ENCODE data around the gene TSPAN8. TPM values are rescaled to one million over a fixed set of nuclear protein-coding genes. Genes with fewer than 3 reads are reported as not detected.

The TSPAN8 gene
- total and polyA plus RNA-seq, 2 experiments from 2014 or later, result 0.11 TPM; not detected in 1

GRCh38 chr12:71186571-71187288, 28.9 kb upstream of the TSPAN8 start:
- no peaks in the 10 kb centered on the region for H3K4me1 ChIP-seq (ENCODE audit: low read depth)
- no peak overlapping the region for H3K4me3 ChIP-seq
- TF ChIP-seq, protein P1, sequence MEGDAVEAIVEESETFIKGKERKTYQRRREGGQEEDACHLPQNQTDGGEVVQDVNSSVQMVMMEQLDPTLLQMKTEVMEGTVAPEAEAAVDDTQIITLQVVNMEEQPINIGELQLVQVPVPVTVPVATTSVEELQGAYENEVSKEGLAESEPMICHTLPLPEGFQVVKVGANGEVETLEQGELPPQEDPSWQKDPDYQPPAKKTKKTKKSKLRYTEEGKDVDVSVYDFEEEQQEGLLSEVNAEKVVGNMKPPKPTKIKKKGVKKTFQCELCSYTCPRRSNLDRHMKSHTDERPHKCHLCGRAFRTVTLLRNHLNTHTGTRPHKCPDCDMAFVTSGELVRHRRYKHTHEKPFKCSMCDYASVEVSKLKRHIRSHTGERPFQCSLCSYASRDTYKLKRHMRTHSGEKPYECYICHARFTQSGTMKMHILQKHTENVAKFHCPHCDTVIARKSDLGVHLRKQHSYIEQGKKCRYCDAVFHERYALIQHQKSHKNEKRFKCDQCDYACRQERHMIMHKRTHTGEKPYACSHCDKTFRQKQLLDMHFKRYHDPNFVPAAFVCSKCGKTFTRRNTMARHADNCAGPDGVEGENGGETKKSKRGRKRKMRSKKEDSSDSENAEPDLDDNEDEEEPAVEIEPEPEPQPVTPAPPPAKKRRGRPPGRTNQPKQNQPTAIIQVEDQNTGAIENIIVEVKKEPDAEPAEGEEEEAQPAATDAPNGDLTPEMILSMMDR (IDR thresholded peaks at IDR 0.05; ENCODE audit: low read depth, low read length), result no peak
- H3K27me3 ChIP-seq, result no peaks in the 10 kb centered on the region
- no peaks in the 10 kb centered on the region for H3K9me3 ChIP-seq (ENCODE audit: low read depth)
- H3K36me3 ChIP-seq, result no peaks in the 10 kb centered on the region
- H3K27ac ChIP-seq, result no peak overlapping the region
- DNase-seq (ENCODE audit: low read depth in 1 of 2, low spot score in 1 of 2), result peak in 1 of 2 donors; percentile 71

GRCh38 chr12:71183846-71184245, 26.0 kb upstream of the TSPAN8 start:
- TF ChIP-seq, protein P1 (IDR thresholded peaks at IDR 0.05; ENCODE audit: low read depth, low read length), result no peak
- Histone ChIP-seq H3K9me3 (ENCODE audit: low read depth) (no peaks in the 10 kb centered on the region), H3K4me3 (no peak overlapping the region), H3K36me3 (no peaks in the 10 kb centered on the region), H3K4me1 (ENCODE audit: low read depth) (no peaks in the 10 kb centered on the region), H3K27me3 (no peaks in the 10 kb centered on the region), H3K27ac (no peak overlapping the region)
- DNase-seq (ENCODE audit: low read depth in 1 of 2, low spot score in 1 of 2), result peak in 1 of 2 donors; percentile 65

DNA sequence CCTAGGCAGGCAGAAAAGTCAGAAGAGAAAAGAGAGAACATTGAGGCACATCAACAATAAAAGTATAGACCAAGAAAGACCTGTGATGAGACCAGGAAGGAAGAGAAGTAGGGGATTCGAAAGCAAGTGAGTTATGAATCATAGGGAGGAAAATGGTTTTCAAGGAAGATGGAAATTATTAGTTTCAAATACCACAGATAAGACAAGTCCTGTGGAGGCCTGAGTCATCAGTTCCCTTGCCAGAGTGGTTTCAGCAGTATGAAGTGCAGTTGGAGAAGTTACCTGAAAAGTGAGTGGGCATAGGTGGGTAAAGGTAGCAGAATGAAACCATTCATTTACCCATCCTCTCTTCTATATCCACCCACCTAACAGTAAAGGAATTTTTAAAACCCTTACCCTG, 25.2 kb upstream of the TSPAN8 start:
- DNase-seq (ENCODE audit: low read depth in 1 of 2, low spot score in 1 of 2), result peak in 1 of 2 donors; percentile 82
- Histone ChIP-seq H3K4me1 (ENCODE audit: low read depth) (no peaks in the 10 kb centered on the region), H3K4me3 (no peak overlapping the region), H3K36me3 (no peaks in the 10 kb centered on the region), H3K9me3 (ENCODE audit: low read depth) (no peaks in the 10 kb centered on the region), H3K27me3 (no peaks in the 10 kb centered on the region), H3K27ac (no peak overlapping the region)
- TF ChIP-seq, protein P1 (IDR thresholded peaks at IDR 0.05; ENCODE audit: low read depth, low read length), result no peak

DNA sequence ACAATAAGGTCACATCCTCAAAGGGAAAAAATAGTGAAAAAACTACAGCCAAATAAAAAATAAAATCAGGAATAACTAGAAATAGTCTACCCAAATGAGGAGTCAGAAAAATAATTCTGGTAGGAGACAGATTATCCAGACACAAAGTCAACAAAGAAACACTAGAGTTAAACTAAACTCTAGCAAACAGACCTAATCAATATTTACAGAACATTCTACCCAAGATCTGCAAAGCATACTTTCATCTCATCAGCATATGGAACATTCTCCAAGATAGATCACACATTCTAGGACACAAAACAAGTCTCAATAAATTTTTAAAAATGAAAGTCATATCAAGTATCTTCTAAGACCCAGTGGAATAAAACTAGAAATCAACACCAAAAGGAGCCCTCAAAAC, 20.4 kb upstream of the TSPAN8 start:
- no peaks in the 10 kb centered on the region for H3K36me3 ChIP-seq
- H3K4me1 ChIP-seq (ENCODE audit: low read depth), result no peaks in the 10 kb centered on the region
- H3K27ac ChIP-seq, result no peak overlapping the region
- no peak overlapping the region for H3K4me3 ChIP-seq
- DNase-seq (ENCODE audit: low read depth in 1 of 2, low spot score in 1 of 2), result no peak
- TF ChIP-seq, protein P1 (IDR thresholded peaks at IDR 0.05; ENCODE audit: low read depth, low read length), result no peak
- H3K27me3 ChIP-seq, result no peaks in the 10 kb centered on the region
- no peaks in the 10 kb centered on the region for H3K9me3 ChIP-seq (ENCODE audit: low read depth)

DNA sequence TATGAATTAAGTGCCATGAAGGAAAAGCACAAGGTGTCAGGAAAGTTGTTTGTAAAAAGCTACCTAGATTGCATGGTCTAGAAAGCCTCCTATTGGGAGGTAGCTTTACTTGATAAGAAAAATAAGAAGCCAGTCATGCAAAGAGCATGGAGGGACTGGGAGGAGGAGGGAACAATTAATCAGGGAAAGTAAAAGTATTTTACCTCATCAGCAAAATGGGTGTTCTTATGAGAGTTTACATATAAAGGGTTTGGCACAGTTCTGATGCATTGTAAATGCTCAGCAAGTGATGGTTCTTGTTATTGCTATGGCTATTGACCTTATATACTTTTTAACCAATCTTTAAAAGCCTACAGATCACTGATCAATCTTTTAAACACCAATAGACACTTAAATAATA, 17.0 kb upstream of the TSPAN8 start:
- no peaks in the 10 kb centered on the region for H3K36me3 ChIP-seq

More for the DNA sequence above, 17.0 kb upstream of the TSPAN8 start:
- Histone ChIP-seq H3K27me3 (no peaks in the 10 kb centered on the region), H3K4me3 (no peak overlapping the region), H3K9me3 (ENCODE audit: low read depth) (no peaks in the 10 kb centered on the region), H3K27ac (no peak overlapping the region), H3K4me1 (ENCODE audit: low read depth) (no peaks in the 10 kb centered on the region)
- TF ChIP-seq, protein P1 (IDR thresholded peaks at IDR 0.05; ENCODE audit: low read depth, low read length), result no peak
- DNase-seq (ENCODE audit: low read depth in 1 of 2, low spot score in 1 of 2), result no peak
